NCI-H2107 treated with DMSO at 0.1 percent for 48 hours (cell line): ENCODE measurements around the gene SPTLC3.

ENCODE experiments used
- DNase-seq: peaks from one replicate; lab custom pipeline; 2025; ENCODE audit not compliant: unreplicated experiment; lab: John Stamatoyannopoulos, UW

SPTLC3 gene

DNA sequence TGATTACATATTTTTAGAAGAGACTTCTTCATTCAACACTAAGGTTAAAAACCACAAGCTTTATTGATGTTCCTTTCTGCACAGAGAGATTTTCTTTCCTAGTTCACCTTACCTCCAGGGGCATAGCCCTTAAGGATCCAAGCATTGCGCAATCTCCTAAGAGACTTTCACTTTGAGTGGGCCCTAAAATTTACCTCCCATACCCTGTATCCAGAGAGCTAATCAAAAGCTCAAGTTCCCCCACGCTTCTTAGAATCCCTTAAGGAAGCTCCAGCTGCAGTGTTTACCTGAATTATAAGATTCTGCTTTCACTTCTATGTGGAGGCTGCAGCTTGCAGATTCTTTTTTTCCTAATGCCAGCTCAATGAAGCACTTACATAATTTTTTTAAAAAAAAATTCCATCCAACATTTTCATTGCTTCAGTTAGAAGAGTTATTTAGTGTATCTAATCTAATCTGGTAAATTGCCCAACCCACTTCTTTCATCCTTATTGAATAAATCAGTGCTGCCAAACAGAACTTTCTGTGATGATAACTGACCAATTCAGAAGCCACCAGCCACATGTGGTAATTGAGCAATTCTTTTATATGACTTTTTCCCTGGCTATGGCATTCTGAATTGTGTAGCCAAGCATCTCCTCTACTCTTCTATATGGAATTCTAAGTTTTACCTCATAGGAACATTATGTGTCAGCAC, 24.6 kb upstream of the SPTLC3 start:
- peak; percentile 21 for DNase-seq

DNA sequence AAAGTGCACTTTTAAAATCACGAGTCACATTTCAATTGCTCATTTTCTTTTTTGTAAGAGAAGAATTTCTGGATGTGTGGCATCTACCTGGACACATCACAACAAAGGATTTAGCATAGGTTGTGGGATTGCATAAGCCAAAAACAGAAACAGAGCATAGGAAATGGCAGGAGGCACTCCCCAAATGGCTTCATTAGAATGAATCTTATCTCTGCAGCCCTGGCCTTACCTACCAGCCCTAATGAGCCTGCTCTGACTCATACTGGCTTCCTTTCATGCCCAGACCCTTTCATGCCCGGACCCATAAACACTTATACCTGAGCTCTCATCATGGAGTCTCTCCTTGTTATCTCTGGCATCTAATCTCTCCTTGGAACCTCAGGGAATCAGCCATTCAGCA, 23.9 kb upstream of the SPTLC3 start:
- no peak for DNase-seq

DNA sequence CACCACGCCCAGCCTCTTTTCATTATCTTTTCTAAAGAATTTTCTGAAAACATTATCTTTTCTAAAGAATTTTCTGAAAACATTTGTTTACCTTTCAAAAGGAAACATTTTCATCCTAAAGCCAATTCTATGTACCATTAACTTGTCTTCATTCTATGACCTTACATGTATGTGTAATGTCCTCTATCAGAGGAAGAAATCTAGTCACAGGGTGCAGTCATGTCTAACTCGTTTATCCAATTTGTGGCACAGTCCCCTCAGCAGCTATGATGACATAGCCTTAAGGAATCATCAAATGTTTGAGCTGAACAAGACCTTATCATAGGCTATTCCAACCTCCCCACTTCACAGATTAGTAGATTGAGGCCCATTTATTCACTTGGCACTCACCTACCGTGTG, 21.5 kb upstream of the SPTLC3 start:
- DNase-seq = no peak

DNA sequence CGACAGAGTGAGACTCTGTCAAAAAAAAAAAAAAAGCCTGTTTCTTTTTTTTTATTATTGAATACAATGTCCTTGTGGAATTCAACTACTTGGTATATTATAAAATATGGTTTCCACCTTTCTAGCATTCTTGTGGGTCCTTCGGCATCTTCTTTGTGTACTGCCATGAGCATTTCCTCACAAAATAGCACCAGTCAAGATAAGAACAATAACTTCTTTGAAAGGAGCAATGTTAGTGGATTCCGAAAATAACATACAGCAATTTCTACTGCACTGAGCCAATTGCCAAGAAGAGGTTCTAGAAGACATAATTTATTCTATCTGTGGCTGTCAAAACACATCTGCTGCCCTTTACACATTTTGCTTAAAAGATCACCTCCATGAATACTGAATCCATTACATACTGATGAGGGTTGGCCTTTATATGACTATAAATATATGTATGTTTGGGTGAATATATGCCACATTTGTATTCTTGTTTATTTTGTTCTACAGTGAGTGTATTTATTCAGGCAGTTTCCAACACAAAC, 19.1 kb upstream of the SPTLC3 start:
- no peak for DNase-seq

DNA sequence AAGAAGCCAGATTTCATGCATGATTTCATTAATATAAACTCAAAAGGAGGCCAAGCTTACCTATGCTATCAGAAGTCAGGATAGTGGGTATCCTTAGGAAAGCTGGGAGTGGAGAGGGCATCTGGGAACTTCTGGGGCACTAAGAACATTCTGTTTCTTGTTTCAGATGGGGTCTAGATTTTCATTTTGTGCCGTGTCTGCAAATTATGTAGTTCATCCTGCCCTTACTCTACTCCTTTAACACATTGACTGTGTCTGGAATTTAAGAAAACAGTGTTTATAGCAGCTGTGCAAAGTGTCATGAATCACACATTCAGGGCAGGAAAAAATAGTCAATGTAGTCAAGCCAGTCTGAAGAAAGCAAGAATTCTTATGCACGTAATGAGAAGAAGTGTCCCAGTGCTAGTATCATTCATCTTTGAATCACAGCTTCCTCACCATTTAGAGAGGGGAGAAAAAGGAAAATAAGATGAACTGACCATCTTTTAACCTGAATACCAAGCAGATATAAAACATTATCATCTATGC, 11.6 kb upstream of the SPTLC3 start:
- DNase-seq = no peak

DNA sequence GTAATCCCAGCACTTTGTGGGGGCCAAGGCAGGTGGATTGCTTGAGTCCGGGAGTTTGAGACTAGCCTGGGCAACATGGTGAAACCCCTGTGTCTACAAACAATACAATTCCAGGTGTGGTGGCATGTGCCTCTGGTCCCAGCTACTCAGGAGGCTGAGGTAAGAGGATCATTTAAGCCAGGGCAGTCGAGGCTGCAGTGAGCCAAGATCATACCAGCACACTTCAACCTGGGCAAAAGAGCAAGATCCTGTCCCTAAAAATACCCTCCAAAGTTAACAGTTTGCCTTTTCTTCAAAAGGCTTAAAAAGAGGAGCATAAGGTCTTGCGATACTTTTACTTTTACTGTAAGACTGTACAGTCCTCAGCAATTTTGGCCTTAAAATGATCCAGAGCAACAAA, 10.7 kb upstream of the SPTLC3 start:
- DNase-seq = no peak

DNA sequence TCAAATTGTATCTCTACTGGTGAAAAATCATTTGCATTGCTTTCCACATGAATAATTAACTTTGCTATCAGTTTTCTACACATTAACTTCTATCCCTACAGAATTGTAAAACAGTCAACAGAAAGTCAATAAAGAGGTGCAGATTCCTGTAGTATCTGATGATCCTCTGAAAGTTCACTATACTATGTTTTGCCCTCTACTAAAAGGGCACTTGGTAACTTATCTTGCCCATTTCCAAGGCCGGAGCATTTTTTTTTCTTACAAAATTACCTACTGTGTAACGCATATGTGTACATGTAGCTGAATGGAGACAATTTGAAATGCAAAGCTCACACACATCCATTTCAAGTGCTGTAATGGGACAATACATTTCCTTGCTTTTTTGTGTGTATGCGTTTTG, 9.6 kb upstream of the SPTLC3 start:
- DNase-seq = no peak

DNA sequence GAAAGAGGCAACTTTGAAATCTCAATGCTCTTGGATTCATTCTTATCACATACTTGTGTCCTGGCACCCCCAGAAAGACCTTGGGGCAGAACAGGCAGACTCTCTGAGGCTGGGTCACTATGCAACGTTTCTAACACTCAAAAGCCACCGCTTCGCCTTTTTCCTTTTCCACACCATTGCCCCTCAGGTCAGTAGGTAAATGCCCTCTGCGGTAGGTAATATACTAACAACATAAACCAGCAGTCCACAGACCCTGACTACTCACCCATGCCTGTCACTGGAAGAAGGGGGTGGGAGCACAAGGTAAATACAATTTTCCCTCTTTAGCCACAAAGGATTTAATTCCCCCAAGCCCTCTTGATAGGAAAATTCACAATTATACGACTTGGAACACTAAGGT, 6.5 kb upstream of the SPTLC3 start:
- no peak for DNase-seq

DNA sequence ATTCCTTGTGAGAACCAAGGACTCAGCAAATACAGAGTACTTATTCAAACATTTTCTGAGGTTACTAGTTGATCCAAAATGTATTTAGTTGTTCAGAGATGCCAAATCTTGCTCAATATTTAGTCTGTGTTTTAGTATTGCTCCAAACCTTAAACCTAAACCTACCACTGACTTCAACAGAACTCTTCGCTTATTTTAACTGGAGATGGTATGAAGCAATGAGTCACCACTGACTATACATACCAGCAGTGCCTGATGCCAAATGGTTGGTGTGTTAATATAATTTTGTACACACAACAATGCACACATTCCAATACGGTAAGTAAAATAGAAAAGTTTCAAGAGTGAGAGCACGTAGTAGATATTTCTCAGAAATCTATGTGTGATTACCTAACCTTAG, 1.9 kb upstream of the SPTLC3 start:
- no peak for DNase-seq

DNA sequence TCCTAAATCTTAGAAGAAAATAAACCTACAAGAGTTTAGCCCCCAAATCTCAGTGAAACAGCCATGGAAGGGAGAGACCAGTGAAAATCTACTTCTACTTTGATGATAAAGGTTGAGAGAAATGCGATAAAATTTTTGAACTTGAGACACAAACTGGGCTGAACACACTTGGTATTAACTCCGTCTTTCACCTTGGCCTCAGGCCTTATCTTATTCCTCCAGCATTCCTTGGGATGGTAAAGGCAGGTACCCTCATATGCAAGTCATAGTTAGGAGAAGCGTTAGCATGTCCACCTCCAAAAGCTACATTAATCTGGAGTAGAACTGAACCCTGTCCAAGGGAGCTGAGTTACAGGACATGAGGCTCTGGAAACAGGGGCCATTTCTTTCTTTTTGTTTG, 1.2 kb upstream of the SPTLC3 start:
- no peak for DNase-seq

DNA sequence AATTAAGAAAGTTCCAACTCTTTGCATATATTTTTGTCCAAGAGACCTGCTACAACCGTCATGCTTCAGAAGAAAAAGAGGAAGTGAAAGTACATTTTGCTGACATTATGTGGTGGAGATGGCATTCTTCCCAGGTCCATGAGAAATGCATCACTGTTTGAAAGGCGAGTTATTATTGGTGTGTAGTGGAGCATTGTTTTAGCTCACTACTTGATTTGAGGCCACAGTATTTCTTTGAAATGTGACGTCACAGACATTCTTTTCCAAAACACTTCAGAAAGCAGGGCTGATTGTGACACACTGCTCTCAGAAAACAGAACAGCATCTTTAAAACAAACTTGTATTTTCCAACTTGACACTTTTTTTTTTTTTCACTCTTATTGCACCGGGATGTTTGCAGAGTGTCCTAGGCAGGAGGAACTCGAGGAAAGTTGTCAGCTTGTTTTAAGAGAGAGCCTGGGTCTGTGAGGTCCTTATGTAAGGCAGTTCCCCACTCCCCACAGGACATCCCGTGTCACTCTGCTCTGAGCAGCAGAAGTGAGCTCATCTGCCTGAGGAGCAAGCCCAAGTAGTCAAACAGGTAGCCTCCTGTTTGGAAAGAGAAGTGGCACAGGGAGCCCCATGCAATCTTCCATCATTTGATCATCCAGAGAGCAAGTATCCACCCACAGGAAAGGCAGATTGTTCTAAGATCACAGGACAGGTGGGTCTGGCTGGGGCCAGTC, 1.1 kb downstream of the SPTLC3 start:
- DNase-seq = peak; percentile 3

DNA sequence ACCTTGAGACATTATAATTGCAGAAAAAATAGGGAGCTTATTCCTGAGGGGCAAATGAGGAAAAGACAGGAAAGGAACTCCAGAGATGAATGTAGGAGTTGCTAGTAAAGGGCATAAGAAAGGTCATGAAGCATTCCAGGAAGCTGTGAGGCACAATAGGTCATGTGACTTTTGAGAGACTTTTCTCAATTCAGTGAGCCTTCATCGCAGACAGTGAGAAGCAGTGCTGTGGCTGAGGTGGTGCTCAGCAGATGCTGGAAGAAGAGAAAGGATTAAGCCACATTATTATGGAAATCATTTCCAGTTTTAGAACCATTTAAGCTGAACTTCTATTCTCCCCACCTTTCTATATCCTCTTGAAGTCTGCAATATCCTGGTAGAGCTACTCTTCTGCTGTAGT, 4.1 kb downstream of the SPTLC3 start:
- DNase-seq = no peak

DNA sequence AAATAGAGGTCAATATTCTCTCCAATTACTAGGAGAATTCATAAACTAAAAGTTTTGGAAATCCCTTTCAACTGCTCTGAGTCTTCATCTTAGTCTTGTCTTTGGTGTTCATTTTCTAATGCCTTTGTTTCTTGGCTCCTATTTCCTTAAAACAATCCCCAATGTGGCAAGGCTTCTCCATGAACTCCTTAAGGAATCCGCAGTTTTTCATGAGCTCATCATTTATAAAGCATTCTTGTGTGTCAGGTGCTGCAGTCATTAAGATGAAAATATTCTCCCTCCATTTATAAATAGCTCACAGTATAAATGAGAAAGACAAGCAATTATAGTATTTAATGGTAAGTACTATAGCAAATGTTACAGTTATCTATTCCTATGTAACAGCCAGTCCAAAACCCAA, 4.6 kb downstream of the SPTLC3 start:
- no peak for DNase-seq

DNA sequence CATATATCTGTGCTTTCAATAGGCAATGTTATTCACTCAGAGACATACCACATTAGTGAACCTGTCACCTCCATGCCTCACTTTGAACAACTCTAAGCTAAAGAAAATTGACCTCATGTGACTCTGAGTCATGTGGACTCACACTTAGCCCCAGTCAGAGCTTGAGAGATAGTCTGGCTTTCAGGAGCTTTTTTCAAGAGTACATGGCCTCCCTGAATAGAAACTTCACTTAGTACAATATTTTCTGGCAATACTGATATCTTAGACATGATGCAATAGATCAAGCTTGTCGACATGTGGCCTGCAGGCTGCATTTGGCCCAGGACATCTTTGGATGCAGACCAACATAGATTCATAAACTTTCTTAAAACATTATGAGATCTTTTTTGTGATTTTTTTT, 8.5 kb downstream of the SPTLC3 start:
- DNase-seq = no peak

DNA sequence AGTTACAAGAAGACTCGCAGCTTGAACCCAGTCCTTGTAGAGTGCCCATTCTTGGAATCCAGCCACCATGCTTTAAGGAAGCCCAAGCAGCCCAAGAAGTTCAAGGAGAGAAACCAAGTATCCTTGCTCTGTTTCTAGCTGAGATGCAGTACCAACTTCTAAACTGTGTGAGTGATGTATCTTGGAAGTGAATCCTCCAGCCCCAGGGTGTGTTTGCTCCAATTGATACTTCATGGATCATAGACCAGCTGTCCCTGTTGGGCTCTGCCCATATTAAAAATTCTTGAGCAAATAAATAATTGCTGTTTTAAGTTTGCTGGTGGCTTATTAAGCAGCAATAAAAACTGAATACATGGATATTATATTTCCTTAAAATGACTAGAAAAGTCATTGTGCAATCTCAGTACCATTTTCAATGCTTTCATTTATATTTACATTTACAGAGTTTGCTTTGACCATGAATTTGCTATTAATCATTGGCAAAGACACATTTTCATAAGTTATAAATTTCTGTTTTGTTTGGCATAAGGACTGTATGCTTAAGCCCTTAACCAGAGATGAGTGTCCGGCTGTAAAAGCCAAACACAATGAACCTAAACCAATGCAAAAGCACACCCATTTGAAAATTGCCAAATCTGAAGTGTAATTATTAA, 9.2 kb downstream of the SPTLC3 start:
- no peak for DNase-seq

DNA sequence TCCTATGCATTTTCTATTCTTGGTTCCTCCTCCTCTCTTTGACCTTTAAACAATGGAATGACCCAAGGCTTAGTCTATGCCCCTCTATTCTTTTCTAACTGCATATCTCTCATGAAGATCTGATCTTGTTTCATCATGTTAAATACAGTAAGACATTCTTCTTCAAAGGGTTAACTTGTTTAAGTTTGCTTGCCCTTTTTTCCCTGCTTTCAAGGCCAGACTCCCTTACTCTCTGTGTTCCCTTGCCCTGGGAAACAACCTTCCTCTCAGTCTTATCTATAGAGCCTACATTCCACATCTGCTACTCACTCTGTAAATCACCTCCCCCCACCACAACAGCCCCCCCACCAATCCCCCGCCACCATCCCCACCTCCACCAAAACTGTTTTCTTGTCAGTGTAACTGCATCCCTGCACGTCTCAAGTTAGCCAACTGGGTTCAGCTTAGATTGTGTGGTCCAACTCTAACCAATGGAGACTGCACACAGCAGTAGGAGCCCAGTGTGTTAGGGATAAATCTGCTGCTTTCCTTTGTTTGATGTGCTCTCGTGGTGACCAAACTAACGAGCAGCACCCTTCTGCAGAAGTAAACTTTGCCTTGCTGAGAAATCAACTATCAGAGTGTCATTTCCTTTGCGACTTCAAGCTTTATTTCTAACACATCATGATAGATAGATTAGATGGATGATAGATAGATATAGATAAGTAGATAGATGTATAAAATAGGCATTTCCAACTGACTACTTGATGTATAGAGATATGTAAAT, 12.6 kb downstream of the SPTLC3 start:
- DNase-seq = no peak

DNA sequence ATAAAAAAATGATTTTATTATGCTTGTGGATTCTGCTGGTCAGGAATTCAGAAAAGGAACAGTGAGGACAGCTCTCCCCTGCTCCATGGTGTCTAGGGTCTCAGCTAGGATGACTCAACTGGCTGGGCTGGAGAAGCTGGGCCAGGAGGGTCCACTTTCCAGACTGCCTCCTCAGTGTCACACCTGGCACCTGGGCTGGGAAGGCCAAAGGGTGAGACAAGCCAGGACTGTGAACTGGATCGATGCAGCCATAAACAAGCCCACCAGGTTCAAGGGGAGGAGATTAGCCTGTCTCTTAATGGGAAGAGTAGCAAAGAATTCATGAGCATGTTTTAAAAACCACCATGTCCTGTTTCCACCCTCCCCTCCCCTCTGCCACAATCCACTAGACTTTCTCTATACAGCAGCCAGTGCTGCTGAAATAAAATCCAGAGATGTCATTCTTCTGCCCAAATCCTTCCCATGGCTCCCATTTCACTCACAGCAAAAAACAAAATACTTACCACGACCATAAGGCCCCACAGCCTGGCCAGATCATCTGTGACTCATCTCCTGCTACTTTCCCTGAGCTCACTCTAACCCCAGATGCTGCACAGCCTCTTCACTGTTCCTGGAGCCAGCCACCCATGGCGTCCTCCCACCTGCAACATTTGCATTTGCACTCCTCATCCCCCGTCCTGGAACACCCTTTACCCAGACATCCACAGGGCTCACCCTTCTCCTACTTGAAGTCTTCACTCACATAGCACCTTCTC, 13.8 kb downstream of the SPTLC3 start:
- DNase-seq = no peak

DNA sequence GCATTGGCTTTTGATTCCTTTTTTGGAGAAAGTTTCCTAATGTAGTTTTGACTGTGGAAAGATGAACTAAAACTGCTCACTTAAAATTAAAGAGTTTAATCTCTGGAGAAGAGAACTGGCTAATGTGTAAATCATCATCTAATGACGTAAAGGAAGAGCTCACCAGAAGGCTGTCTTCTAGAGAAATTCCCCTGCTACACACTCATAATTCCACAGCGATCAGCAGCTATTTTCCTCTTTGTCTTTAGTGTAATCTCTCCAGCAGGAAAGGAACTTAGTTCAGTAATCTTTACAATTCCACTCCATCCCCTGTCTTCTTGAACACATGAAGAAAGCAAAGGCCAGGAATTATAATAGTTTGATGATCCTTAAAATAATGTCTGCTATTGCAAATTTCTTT, 15.8 kb downstream of the SPTLC3 start:
- DNase-seq = no peak

DNA sequence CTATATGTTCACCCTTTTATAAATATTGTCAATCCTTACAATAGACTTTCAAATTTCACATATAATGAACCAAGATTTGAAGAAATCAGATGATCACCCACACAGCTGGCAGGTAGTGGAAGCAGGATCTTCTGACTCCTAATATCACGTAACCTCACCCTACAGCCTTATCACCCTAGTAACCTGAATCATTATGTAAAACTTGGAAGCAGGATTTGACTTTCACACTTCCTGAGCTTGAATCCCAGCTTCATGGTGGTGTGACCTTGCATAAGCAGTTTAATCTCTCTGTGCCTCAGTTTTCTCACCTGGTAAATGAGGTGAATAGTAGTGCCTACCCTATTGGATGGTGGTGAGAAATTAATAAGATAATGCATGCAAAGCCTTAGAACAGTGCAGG, 16.4 kb downstream of the SPTLC3 start:
- no peak for DNase-seq

DNA sequence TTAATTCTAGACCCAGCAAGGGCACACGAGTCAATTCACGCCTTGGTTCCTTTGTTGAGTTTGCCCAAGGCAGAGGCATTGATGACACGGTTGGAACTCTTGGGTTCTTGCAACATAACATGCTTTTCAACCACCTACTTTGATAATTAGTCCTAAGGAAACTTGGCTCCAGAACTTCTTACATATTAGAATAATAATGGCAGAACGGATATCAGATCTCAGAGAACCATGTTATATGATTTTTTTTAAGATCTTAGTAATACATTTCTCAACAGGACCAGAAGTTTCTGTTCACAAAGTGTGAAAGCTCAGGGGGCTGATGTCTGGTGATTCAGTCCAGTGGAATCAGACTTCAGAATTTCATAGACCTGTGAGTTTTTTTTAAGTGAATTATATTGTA, 19.2 kb downstream of the SPTLC3 start:
- no peak for DNase-seq
